Hair follicle dermal papilla cell (primary cell): ENCODE measurements around the gene RBM42. TPM values are rescaled to one million over a fixed set of nuclear protein-coding genes. Genes with fewer than 3 reads are reported as not detected.

Experiments
- total RNA-seq: library from RNA; depleted of rRNA; stranded (reverse); fragments of >200 nt; gene quantifications from 2 replicates; pipeline ENCODE4 v1.2.3, GENCODE V29; 2012

RBM42 gene, protein sequence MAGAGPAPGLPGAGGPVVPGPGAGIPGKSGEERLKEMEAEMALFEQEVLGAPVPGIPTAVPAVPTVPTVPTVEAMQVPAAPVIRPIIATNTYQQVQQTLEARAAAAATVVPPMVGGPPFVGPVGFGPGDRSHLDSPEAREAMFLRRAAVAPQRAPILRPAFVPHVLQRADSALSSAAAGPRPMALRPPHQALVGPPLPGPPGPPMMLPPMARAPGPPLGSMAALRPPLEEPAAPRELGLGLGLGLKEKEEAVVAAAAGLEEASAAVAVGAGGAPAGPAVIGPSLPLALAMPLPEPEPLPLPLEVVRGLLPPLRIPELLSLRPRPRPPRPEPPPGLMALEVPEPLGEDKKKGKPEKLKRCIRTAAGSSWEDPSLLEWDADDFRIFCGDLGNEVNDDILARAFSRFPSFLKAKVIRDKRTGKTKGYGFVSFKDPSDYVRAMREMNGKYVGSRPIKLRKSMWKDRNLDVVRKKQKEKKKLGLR
- 41.4 and 46.0 TPM in 2 replicates for total RNA-seq

DNA sequence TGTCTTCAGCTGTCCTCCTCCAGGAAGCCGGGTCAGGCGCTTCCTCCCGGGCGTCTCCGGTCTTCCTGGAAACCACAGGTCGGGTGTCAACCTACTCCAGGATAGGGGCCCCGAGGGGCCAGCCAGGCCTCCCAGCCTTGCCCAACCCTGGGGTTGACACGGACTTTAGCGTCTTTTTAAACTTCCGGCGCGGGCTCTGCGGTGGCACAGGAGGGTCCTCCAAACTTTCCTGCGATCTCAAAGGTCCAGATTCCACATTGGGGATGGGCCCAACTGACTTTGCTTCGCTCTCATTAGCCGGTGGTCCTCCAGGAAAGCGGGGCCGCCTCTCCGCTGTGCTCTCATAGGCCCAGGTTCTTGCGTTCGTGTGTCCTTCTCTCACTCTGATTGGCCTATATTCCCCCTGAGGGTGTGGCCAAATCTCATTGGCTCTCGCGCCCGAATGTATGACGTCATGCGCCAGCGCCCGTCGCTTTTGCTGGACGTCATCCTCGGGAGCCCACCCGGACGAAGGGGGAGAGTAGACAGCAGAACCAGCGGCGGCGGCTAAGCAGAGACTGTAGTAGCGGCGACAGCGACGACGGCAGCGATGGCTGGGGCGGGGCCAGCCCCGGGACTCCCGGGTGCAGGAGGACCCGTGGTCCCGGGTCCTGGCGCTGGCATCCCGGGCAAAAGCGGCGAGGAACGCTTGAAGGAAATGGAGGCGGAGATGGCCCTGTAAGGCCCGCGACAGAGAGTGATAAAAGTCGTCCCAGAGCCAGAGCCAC is at the start of gene RBM42:
TSS of gene RBM42 (plus strand) at position 472 of the 767 bp plus-strand sequence. CDS start at position 590, 118 bp downstream.

DNA sequence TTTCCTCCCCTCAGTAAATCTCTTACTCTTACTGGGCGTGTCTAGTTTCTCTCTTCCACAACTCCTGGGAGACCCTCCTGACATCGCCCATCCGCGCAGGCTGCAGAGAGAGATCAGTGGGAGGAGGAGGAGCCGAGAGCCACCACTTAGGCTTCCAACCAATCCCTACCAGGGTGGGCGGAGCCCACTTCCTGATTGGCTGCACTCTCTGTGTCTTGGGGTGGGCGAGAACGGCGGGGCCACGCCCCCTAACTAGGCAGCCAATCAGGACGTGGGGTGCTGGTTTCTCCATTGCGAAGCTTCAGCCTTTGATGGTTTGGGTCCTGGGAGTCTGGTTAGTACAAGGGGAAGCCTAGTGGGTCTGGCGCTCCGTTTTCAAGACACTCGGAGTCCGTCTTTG is 43.0 kb upstream of the RBM42 start, which contains the start of gene PMIS2:
TSS of gene PMIS2 (plus strand) at position 326 of the 400 bp plus-strand sequence. CDS start 87 bp downstream, outside the sequence.

DNA sequence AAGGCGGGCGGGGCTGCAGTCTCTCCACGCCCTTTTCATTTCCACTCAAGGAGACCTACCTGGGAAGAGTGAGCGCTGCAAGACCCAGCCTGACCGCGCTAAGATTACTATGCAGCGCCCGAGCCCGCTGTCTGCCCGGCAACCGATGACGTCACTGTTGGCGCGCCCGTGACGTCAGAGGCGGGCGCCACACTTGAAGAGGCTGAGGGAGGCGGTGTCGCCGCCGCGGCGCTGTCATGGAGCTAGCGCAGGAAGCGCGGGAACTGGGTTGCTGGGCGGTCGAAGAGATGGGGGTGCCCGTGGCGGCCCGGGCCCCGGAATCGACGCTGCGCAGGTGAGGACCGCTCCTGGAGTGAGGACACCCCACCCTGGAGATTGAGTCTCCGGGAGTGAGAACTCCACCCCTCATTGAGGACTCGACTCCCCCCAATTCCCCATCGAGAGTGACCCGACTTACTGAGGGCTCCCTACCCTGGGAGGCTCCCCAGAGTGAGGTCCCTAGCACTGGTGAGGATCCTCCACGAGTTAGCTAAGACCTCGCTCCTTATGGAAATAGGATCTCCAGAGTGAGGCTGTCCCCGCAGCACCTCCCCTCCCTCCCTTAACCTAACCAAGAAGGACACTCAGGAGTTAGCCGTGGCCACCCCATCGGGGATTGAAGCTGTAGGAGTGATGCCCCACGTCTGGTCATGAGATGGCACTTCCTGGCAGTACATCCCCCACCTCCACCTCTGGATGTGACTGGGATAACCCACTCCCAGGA is 16.1 kb upstream of the RBM42 start, which contains the start of gene HAUS5:
TSS of gene HAUS5 (plus strand) at position 177 of the 763 bp plus-strand sequence. CDS start at position 237, 60 bp downstream.

DNA sequence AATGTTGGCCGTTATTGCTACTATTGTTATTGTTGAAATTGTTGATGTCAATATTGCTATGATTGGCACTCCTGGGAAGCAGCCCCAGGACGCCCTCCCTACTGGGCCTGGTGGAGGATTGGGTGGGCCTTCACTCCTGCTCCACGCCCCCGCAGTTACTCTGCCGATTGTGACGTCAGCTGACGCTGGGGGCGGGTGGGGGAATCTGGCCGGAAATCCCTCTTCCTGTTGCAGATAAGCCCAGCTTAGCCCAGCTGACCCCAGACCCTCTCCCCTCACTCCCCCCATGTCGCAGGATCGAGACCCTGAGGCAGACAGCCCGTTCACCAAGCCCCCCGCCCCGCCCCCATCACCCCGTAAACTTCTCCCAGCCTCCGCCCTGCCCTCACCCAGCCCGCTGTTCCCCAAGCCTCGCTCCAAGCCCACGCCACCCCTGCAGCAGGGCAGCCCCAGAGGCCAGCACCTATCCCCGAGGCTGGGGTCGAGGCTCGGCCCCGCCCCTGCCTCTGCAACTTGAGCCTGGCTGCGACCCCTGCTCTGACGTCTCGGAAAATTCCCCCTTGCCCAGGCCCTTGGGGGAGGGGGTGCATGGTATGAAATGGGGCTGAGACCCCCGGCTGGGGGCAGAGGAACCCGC is 12.8 kb downstream of the RBM42 start, which contains the start of gene ETV2:
TSS of gene ETV2 (plus strand) at position 231 of the 637 bp plus-strand sequence. CDS start 716 bp downstream, outside the sequence.

DNA sequence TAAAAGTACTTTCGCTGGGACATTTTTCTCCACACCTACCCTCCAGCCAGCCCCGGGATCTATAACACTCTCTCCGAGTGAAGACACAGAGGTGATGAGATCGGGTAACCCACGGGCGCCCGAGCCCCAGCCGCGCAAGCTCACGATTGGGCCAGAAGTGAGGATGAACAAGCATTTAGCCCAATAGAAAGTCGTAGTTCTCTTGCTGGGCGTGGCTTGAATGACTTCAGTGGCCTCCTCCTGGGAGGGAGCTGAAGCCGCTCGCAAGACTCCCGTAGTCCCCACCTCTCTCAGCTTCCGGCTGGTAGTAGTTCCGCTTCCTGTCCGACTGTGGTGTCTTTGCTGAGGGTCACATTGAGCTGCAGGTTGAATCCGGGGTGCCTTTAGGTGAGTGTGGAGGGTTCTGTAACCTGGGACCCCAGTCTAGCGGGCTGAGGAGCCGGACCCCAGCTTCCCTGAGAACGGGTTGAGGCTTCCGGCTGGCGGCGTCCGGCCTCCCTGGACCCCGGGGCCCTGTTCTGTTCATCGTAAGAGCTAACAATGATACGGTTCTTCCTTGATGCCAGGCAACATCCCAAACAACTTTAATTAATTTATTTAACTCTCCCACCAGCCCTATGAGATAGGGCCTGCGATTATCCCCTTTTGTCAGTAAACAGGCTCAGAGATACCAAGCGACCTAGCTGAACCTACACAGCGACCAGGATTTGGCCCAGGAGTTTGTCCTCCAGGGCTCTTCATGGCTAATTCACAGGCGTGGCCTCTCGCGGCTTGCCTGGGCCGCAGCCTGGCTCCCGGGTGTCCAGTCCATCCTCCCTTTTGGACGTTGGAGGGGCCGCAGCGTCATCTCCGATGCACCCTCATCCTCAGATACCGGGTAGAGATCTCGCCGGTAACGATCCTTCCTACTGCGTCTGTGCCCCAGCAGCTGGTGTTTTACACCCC is 19.5 kb downstream of the RBM42 start, which contains the start of gene COX6B1:
TSS of gene COX6B1 (plus strand) at position 307 of the 945 bp plus-strand sequence. CDS start 2,921 bp downstream, outside the sequence.

DNA sequence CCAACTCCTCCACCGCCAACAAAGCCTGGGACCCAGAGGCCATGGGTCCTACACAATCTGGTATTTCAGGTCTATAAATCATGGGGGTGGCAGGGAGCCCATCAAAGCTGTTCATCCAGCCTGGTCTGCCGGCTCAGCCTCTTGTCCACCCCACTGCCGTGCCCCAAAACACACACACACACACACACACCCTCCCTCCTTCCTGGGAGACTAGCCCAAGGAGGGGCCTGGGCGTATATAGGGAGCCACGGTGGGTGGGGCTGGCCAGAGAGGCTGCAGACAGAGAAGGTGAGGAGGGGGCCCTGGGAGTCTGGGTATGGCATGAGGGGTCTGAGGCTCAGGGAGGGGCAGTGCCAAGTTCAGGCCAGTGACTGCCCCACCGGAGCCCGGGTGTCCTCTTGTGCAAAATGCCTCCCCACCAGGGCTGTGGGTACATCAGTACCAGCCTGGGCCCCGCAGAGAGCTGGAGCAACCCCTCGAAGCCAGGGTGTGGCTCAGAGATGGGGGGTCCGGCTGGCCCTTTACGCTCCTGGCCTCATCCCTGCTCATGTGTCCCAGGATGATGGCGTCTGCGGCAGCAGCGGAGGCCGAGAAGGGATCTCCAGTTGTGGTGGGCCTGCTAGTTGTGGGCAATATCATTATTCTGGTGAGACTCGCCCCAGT is 37.5 kb downstream of the RBM42 start, which contains the start of gene UPK1A:
TSS of gene UPK1A (plus strand) at position 267 of the 663 bp plus-strand sequence. CDS start at position 563, 296 bp downstream.

Other genes with a start within 250 kb of the RBM42 start
- not detected in 2 replicates for gene FFAR2, start 180.8 kb upstream of the RBM42 start, total RNA-seq
- not detected in 2 replicates for gene KRTDAP, start 138.6 kb upstream of the RBM42 start, total RNA-seq
- 5.2 and 9.2 TPM in 2 replicates for gene DMKN, start 115.4 kb upstream of the RBM42 start, total RNA-seq
- gene SBSN, start 100.7 kb upstream of the RBM42 start, total RNA-seq: 0.65 and 1.6 TPM in 2 replicates
- gene GAPDHS, start 95.6 kb upstream of the RBM42 start, total RNA-seq: not detected in 2 replicates
- gene TMEM147, start 83.4 kb upstream of the RBM42 start, total RNA-seq: 46.4 and 51.9 TPM in 2 replicates
- not detected in 2 replicates for gene ATP4A, start 65.4 kb upstream of the RBM42 start, total RNA-seq
- not detected in 2 replicates for gene PMIS2, start 42.9 kb upstream of the RBM42 start, total RNA-seq
- 4.1 and 5.4 TPM in 2 replicates for gene HAUS5, start 16.3 kb upstream of the RBM42 start, total RNA-seq
- gene ETV2, start 12.7 kb downstream of the RBM42 start, total RNA-seq: 0.65 TPM in 1 of 2 replicates, not detected in the other
- gene COX6B1, start 19.3 kb downstream of the RBM42 start, total RNA-seq: 153 and 283 TPM in 2 replicates
- gene UPK1A, start 37.5 kb downstream of the RBM42 start, total RNA-seq: not detected in 2 replicates
- not detected in 2 replicates for gene ZBTB32, start 75.5 kb downstream of the RBM42 start, total RNA-seq
- gene KMT2B, start 89.0 kb downstream of the RBM42 start, total RNA-seq: 6.6 and 9.1 TPM in 2 replicates
- gene IGFLR1, start 113.4 kb downstream of the RBM42 start, total RNA-seq: 0.73 and 0.97 TPM in 2 replicates
- 6.8 and 7.2 TPM in 2 replicates for gene U2AF1L4, start 116.4 kb downstream of the RBM42 start, total RNA-seq
- gene PSENEN, start 116.6 kb downstream of the RBM42 start, total RNA-seq: 6.5 and 8.9 TPM in 2 replicates
- 11.4 and 14.7 TPM in 2 replicates for gene LIN37, start 119.5 kb downstream of the RBM42 start, total RNA-seq
- 13.6 and 14.8 TPM in 2 replicates for gene HSPB6, start 128.0 kb downstream of the RBM42 start, total RNA-seq
- 10.2 and 10.6 TPM in 2 replicates for gene PROSER3, start 129.1 kb downstream of the RBM42 start, total RNA-seq
- 3.0 and 6.8 TPM in 2 replicates for gene ARHGAP33, start 146.5 kb downstream of the RBM42 start, total RNA-seq
- gene PRODH2, start 183.8 kb downstream of the RBM42 start, total RNA-seq: not detected in 2 replicates
- gene NPHS1, start 223.5 kb downstream of the RBM42 start, total RNA-seq: not detected in 2 replicates
- not detected in 2 replicates for gene KIRREL2, start 227.9 kb downstream of the RBM42 start, total RNA-seq
- gene APLP1, start 239.5 kb downstream of the RBM42 start, total RNA-seq: 13.8 and 16.4 TPM in 2 replicates